Neural cell (in vitro differentiated cells): ENCODE data around the gene HSPA4L. TPM values are rescaled to one million over a fixed set of nuclear protein-coding genes. Genes with fewer than 3 reads are reported as not detected.

Experiments
- H2AFZ ChIP-seq: fragments of 200-600, 300-800 bp; sonication (generic), shearing (Covaris generic); 2 replicates; pipeline ENCODE4 v1.6.0; 2014; ENCODE audit warnings: low read depth, mild to moderate bottlenecking, antibody characterized with exemption, low read length, moderate library complexity
- H3F3A ChIP-seq: fragments of 200-600 bp; shearing (Covaris generic); 2 replicates; pipeline ENCODE4 v1.6.1; 2016; ENCODE audit warnings: mild to moderate bottlenecking, moderate library complexity, mixed read lengths, antibody characterized with exemption, low read length; ENCODE audit not compliant: insufficient read depth, poor library complexity, severe bottlenecking
- H3K27ac ChIP-seq: fragments of 200-600, 300-800 bp; sonication (generic), shearing (Covaris generic); 2 replicates; pipeline ENCODE4 v1.5.1; 2014; ENCODE audit warnings: mild to moderate bottlenecking, low read length, moderate library complexity
- H3K27me3 ChIP-seq: fragments of 300-800, 200-600 bp; sonication (generic), shearing (Covaris generic); 2 replicates; pipeline ENCODE4 v1.6.0; 2014; ENCODE audit warnings: mild to moderate bottlenecking, low read depth, low read length, moderate library complexity; ENCODE audit not compliant: insufficient read depth
- H3K36me3 ChIP-seq: fragments of 300-800, 200-600 bp; sonication (generic), shearing (Covaris generic); 2 replicates; pipeline ENCODE4 v1.5.1; 2014; ENCODE audit warnings: mild to moderate bottlenecking, antibody characterized with exemption, low read length, moderate library complexity; ENCODE audit not compliant: insufficient read depth
- H3K4me2 ChIP-seq: fragments of 300-800, 200-600 bp; sonication (generic), shearing (Covaris generic); 2 replicates; pipeline ENCODE4 v1.6.0; 2014; ENCODE audit warnings: mild to moderate bottlenecking, low read length
- H3K4me3 ChIP-seq: fragments of 300-800, 200-600 bp; sonication (generic), shearing (Covaris generic); 2 replicates; pipeline ENCODE4 v1.5.1; 2014; ENCODE audit warnings: mild to moderate bottlenecking, low read length, moderate library complexity
- H3K79me2 ChIP-seq: fragments of 200-600 bp; shearing (Covaris generic); replicated peaks from 2 replicates; pipeline ENCODE4 v1.6.0; 2014; ENCODE audit warnings: mild to moderate bottlenecking, low read length, moderate library complexity; ENCODE audit not compliant: insufficient read depth
- H3K9ac ChIP-seq: fragments of 300-800, 200-600 bp; sonication (generic), shearing (Covaris generic); 2 replicates; pipeline ENCODE4 v1.6.1; 2016; ENCODE audit warnings: mild to moderate bottlenecking, low read length, mixed read lengths
- H3K9me2 ChIP-seq: fragments of 200-600 bp; shearing (Covaris generic); 2 replicates; pipeline ENCODE4 v1.6.1; 2016; ENCODE audit warnings: mild to moderate bottlenecking, low read length, mixed read lengths; ENCODE audit not compliant: insufficient read depth
- H3K9me3 ChIP-seq: fragments of 200-600, 300-800 bp; sonication (generic), shearing (Covaris generic); 2 replicates; pipeline ENCODE4 v1.6.1; 2016; ENCODE audit warnings: mild to moderate bottlenecking, mixed run types, low read length, moderate library complexity, mixed read lengths
- H4K20me1 ChIP-seq: fragments of 200-600 bp; shearing (Covaris generic); 2 replicates; pipeline ENCODE4 v1.6.1; 2016; ENCODE audit warnings: mild to moderate bottlenecking, mixed run types; ENCODE audit not compliant: insufficient read depth
- CTCF ChIP-seq: fragments of 450-650 bp; IDR thresholded peaks from 2 replicates; pipeline ENCODE4 v1.5.1; 2014; ENCODE audit warnings: antibody characterized with exemption, mild to moderate bottlenecking, moderate library complexity; ENCODE audit not compliant: poor library complexity, severe bottlenecking
- EP300 ChIP-seq: fragments of 450-650 bp; conservative IDR thresholded peaks from 2 replicates; pipeline ENCODE4 v1.6.1; 2014; ENCODE audit warnings: antibody characterized with exemption, mild to moderate bottlenecking, moderate library complexity; ENCODE audit not compliant: poor library complexity, severe bottlenecking
- EZH2 ChIP-seq: fragments of 200-600, 300-800 bp; shearing (Covaris generic), sonication (generic); IDR thresholded peaks from 2 replicates; pipeline ENCODE4 v1.6.1; 2014; ENCODE audit warnings: antibody characterized with exemption, low read length, borderline replicate concordance, mild to moderate bottlenecking; ENCODE audit not compliant: insufficient read depth, poor library complexity, severe bottlenecking
- MXI1 ChIP-seq: fragments of 450-650 bp; conservative IDR thresholded peaks from 2 replicates; pipeline ENCODE4 v1.6.1; 2014; ENCODE audit warnings: antibody characterized with exemption, mild to moderate bottlenecking; ENCODE audit not compliant: poor library complexity, severe bottlenecking
- POLR2AphosphoS5 ChIP-seq: IDR thresholded peaks from 2 replicates; pipeline ENCODE4 v1.6.1; 2012
- RAD21 ChIP-seq: fragments of 450-650 bp; conservative IDR thresholded peaks from 2 replicates; pipeline ENCODE4 v1.6.1; 2014; ENCODE audit warnings: antibody characterized with exemption, mild to moderate bottlenecking, moderate library complexity
- REST ChIP-seq: IDR thresholded peaks from 2 replicates; pipeline ENCODE4 v1.6.1; 2012; ENCODE audit warnings: borderline replicate concordance
- SMC3 ChIP-seq: fragments of 450-650 bp; conservative IDR thresholded peaks from 2 replicates; pipeline ENCODE4 v1.6.1; 2014; ENCODE audit warnings: antibody characterized with exemption, mild to moderate bottlenecking, moderate library complexity; ENCODE audit not compliant: poor library complexity
- TAF1 ChIP-seq: IDR thresholded peaks from 2 replicates; pipeline ENCODE4 v1.6.1; 2012; ENCODE audit warnings: low read depth
- polyA plus RNA-seq: library from polyadenylated mRNA; depleted of rRNA; stranded (reverse); fragments of >200 nt; gene quantifications from 2 replicates; pipeline ENCODE4 v1.2.3, GENCODE V29; 2014

Gene HSPA4L
- polyA plus RNA-seq, 1 donor from 2014 or later = 12.5 TPM

DNA sequence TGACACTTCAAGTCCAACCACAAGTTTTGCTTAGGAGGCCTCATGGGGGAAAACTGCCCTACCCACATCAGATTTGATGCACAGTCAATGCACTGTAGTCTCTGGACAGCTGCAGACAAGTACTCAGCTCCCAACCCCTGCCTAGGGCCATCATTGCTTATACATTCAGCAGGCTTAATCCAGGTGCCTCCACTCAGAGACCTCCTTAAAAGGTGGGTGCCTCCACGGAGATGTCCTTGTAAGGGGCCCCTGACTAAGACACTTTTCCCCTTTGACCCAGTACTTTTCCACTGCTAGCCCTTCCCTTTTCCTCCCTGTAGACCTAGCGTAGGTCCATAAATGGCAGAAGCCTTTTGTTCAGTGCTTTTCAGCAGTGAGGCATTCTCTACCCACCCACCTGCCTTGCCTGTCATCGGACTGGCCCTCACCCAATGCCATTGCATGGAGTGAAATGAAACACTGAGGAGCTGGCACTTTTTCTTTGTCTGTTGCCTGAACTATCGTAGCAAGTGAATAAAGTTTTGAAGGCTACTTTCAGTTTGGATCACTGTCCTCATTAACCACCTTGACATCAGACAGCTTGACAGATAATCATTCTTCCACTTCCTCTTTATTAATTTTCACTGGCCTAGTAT lies 74.8 kb downstream of the HSPA4L start:
- no peaks in the 10 kb centered on the region for H3K79me2 ChIP-seq

DNA sequence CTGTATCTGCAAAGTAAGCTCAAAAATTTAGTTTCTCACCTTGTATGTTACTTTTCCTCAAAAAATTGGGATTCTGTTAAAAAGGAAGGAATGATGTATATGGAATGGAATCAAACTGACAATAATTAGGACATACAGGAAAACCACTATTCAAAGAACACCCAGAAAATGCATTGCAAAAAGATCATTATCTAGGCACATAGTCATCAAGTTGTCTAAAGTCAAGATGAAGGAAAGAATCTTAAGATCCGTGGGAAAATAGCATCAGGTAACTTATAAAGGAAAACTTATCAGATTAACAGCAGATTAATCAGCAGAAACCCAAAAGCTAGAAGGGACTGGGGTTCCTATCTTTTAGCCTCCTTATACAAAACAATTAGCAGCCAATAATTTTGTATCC lies 75.5 kb downstream of the HSPA4L start:
- Histone ChIP-seq H3K4me2 (no peak overlapping the region), H3F3A (no peaks in the 10 kb centered on the region), H3K36me3 (no peaks in the 10 kb centered on the region), H2AFZ (no peak overlapping the region), H4K20me1 (no peaks in the 10 kb centered on the region), H3K9ac (no peak overlapping the region), H3K27me3 (no peaks in the 10 kb centered on the region), H3K79me2 (no peaks in the 10 kb centered on the region), H3K4me3 (no peak overlapping the region), H3K9me2 (no peaks in the 10 kb centered on the region), H3K9me3 (peaks cover 3% of the 10 kb centered on the region), H3K27ac (no peak overlapping the region)
- TF ChIP-seq TAF1 (no peak), CTCF (no peak), MXI1 (no peak), EP300 (no peak), EZH2 (no peak), RAD21 (no peak), SMC3 (no peak), POLR2AphosphoS5 (no peak)

More for the DNA sequence above, 74.8 kb downstream of the HSPA4L start:
- Histone ChIP-seq H2AFZ (no peak overlapping the region), H3K36me3 (no peaks in the 10 kb centered on the region), H3K27ac (no peak overlapping the region), H4K20me1 (no peaks in the 10 kb centered on the region), H3K9me2 (no peaks in the 10 kb centered on the region), H3K4me2 (no peak overlapping the region), H3K4me3 (no peak overlapping the region), H3K9me3 (peaks cover 3% of the 10 kb centered on the region), H3K9ac (no peak overlapping the region), H3K27me3 (no peaks in the 10 kb centered on the region), H3F3A (no peaks in the 10 kb centered on the region)
- TF ChIP-seq REST (no peak), MXI1 (no peak), POLR2AphosphoS5 (no peak), SMC3 (no peak), CTCF (no peak), EP300 (no peak), TAF1 (no peak), EZH2 (no peak), RAD21 (no peak)
